Measurements from ENCODE around the gene PSMC1.

PSMC1 gene

DNA sequence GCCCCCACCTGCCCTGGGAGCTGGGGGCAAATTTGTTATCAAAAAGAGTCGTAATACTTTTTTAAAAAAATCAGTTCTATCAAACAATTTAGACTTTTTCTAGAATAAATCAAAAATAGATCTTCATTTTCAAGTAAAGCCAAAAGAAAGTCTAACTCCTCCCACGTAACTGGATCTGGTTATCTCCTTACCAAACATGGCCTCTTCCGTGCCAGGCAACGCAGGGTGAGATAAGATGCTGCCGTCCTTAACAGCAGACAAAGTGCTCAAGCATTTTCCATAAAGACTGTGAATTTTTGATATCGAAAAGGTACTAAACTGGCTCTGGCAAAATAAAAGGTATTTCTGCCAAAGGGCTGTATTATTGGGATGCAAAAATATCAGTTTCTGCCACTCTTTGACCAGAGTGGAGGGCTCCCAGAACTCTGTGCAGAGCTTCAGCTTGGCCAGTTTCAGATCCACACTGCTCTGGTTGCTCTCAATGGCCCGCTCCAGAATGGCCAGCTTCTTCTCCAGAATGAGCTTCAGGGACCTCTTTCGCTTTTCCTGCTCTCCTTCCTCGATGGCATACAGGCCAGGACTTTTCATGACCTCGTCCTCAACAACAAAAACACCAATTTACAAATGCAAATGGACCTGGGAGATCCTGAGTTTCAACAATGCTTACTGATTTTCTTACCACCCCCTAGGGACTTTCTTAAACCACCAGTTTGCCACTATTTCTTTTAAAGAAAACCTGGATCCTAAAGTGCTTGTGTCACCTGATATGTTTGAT, 46.4 kb downstream of the PSMC1 start:
- TF ChIP-seq, protein P1, sequence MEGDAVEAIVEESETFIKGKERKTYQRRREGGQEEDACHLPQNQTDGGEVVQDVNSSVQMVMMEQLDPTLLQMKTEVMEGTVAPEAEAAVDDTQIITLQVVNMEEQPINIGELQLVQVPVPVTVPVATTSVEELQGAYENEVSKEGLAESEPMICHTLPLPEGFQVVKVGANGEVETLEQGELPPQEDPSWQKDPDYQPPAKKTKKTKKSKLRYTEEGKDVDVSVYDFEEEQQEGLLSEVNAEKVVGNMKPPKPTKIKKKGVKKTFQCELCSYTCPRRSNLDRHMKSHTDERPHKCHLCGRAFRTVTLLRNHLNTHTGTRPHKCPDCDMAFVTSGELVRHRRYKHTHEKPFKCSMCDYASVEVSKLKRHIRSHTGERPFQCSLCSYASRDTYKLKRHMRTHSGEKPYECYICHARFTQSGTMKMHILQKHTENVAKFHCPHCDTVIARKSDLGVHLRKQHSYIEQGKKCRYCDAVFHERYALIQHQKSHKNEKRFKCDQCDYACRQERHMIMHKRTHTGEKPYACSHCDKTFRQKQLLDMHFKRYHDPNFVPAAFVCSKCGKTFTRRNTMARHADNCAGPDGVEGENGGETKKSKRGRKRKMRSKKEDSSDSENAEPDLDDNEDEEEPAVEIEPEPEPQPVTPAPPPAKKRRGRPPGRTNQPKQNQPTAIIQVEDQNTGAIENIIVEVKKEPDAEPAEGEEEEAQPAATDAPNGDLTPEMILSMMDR (IDR thresholded peaks at IDR 0.05; ENCODE audit: insufficient read depth, low read length), result no peak
- TF ChIP-seq SPI1 (IDR thresholded peaks at IDR 0.05; ENCODE audit: borderline replicate concordance, low read depth) (no peak), POLR2AphosphoS5 (IDR thresholded peaks at IDR 0.05; ENCODE audit: low read depth) (no peak), GABPA (IDR thresholded peaks at IDR 0.05; ENCODE audit: low read depth) (no peak)
- TF ChIP-seq, protein P2, sequence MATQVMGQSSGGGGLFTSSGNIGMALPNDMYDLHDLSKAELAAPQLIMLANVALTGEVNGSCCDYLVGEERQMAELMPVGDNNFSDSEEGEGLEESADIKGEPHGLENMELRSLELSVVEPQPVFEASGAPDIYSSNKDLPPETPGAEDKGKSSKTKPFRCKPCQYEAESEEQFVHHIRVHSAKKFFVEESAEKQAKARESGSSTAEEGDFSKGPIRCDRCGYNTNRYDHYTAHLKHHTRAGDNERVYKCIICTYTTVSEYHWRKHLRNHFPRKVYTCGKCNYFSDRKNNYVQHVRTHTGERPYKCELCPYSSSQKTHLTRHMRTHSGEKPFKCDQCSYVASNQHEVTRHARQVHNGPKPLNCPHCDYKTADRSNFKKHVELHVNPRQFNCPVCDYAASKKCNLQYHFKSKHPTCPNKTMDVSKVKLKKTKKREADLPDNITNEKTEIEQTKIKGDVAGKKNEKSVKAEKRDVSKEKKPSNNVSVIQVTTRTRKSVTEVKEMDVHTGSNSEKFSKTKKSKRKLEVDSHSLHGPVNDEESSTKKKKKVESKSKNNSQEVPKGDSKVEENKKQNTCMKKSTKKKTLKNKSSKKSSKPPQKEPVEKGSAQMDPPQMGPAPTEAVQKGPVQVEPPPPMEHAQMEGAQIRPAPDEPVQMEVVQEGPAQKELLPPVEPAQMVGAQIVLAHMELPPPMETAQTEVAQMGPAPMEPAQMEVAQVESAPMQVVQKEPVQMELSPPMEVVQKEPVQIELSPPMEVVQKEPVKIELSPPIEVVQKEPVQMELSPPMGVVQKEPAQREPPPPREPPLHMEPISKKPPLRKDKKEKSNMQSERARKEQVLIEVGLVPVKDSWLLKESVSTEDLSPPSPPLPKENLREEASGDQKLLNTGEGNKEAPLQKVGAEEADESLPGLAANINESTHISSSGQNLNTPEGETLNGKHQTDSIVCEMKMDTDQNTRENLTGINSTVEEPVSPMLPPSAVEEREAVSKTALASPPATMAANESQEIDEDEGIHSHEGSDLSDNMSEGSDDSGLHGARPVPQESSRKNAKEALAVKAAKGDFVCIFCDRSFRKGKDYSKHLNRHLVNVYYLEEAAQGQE (IDR thresholded peaks at IDR 0.05; ENCODE audit: insufficient replicate concordance, low read depth), result no peak
- Histone ChIP-seq H3K27me3 (ENCODE audit: insufficient read depth, poor library complexity, severe bottlenecking) (no peaks in the 10 kb centered on the region), H3K4me3 (replicated peaks; ENCODE audit: insufficient read depth, low read length) (no peak overlapping the region), H3K27ac (replicated peaks) (no peak overlapping the region)
- DNase-seq (ENCODE audit: low read depth in 1 of 2, low spot score in 1 of 2), result no peak

DNA sequence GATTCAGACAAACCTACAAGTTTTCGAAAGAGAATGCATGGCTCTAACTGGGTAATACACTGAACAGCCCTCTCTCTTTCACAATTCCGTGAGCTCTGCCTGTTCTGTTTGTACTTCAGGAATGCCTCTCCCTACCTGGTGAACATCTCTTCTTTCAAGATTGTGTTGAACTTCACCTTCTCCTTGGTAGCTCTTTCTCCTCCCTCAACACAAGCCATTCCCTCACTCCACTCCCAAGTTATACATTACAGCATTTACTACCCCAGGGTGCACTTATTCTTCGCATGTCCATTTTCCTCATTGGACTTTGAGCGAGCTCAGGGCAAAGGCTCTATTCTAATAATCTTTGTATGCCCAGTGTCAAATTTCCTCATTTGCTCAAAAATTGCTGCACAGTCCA, 47.1 kb downstream of the PSMC1 start:
- DNase-seq (ENCODE audit: low read depth in 1 of 2, low spot score in 1 of 2), result no peak
- no peak overlapping the region for H3K27ac ChIP-seq (replicated peaks)
- no peaks in the 10 kb centered on the region for H3K27me3 ChIP-seq (ENCODE audit: insufficient read depth, poor library complexity, severe bottlenecking)
- no peak overlapping the region for H3K4me3 ChIP-seq (replicated peaks; ENCODE audit: insufficient read depth, low read length)
- TF ChIP-seq, protein P1 (IDR thresholded peaks at IDR 0.05; ENCODE audit: insufficient read depth, low read length), result no peak
- TF ChIP-seq, protein P2 (IDR thresholded peaks at IDR 0.05; ENCODE audit: insufficient replicate concordance, low read depth), result no peak
- TF ChIP-seq SPI1 (IDR thresholded peaks at IDR 0.05; ENCODE audit: borderline replicate concordance, low read depth) (no peak), GABPA (IDR thresholded peaks at IDR 0.05; ENCODE audit: low read depth) (no peak), POLR2AphosphoS5 (IDR thresholded peaks at IDR 0.05; ENCODE audit: low read depth) (no peak)

DNA sequence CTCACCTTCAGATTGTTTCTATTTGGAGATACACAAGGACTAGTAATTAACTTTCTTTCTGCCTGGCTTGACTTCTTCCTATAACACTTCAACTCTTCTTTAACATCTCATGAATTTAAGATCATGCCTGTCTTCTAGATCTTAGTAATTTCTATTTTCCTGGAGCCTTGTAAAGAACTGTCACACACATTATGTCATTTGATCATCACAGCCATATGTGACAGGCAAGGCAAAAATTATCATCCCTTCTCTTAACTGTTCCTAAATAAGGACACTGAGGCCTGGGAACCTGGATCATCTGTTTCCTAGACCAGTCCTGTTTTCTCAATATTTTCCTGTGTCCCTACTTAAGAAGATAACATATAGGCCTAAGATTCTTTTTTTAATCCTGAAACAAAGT, 48.1 kb downstream of the PSMC1 start:
- Histone ChIP-seq H3K27me3 (ENCODE audit: insufficient read depth, poor library complexity, severe bottlenecking) (no peaks in the 10 kb centered on the region), H3K27ac (replicated peaks) (no peak overlapping the region), H3K4me3 (replicated peaks; ENCODE audit: insufficient read depth, low read length) (no peak overlapping the region)
- no peak for DNase-seq (ENCODE audit: low read depth in 1 of 2, low spot score in 1 of 2)
- no peak for TF ChIP-seq SPI1 (IDR thresholded peaks at IDR 0.05; ENCODE audit: borderline replicate concordance, low read depth)
- TF ChIP-seq, protein P2 (IDR thresholded peaks at IDR 0.05; ENCODE audit: insufficient replicate concordance, low read depth), result no peak
- TF ChIP-seq POLR2AphosphoS5 (IDR thresholded peaks at IDR 0.05; ENCODE audit: low read depth), result no peak
- TF ChIP-seq, protein P1 (IDR thresholded peaks at IDR 0.05; ENCODE audit: insufficient read depth, low read length), result no peak
- TF ChIP-seq GABPA (IDR thresholded peaks at IDR 0.05; ENCODE audit: low read depth), result no peak
